ENCODE measurements around the gene RHOT2. TPM values are rescaled to one million over a fixed set of nuclear protein-coding genes. Genes with fewer than 3 reads are reported as not detected.
A peak's percentile ranks its signal among the peaks of the same experiment; 100 is the strongest.

The RHOT2 gene
- total and polyA plus RNA-seq, 9 of the 15 experiments (the other 6 are each of a cell fraction or from before 2014, with no cell fraction given): 5.0 to 373 (median 112) TPM

- peak; percentile 11 for ATAC-seq
- peaks cover 41% of the 10 kb centered on the region for H3K79me2 ChIP-seq (ENCODE audit: control insufficient read depth, insufficient read depth, low read length)
- peak overlapping the region; percentile 98 for H3K4me3 ChIP-seq
- in situ Hi-C loops (cut with MboI) (no loop called here), intact Hi-C loops (cut with micrococcal nuclease) (loop anchor here (5.0 kb wide), 1 partner anchor 285 kb away; the partner anchor contains the start of gene NME4)
- no peaks in the 10 kb centered on the region for H3K9me3 ChIP-seq (replicated peaks; ENCODE audit: control insufficient read depth, insufficient read depth, low read depth, low read length)
- FAIRE-seq: peak; percentile 82
- H3K9ac ChIP-seq (ENCODE audit: insufficient read depth in 1 of 2, low read depth in 2 of 2, low read length in 2 of 2): peak overlapping the region; percentile 83 to 98
- peaks cover 21% of the 10 kb centered on the region for H4K20me1 ChIP-seq (replicated peaks; ENCODE audit: control insufficient read depth, insufficient read depth, low read length)
- 61% methylated on average over 26 of the region's 28 CpGs for WGBS (ENCODE audit: insufficient coverage, low coverage, missing lambda C conversion rate)
- H3K36me3 ChIP-seq (ENCODE audit: control insufficient read depth, insufficient read depth, low read length): peaks cover 55% of the 10 kb centered on the region
- no peak overlapping the region for H2AFZ ChIP-seq (ENCODE audit: low read depth, low read length)
- peaks cover 11% of the 10 kb centered on the region for H3K9me1 ChIP-seq (ENCODE audit: control insufficient read depth, insufficient read depth, low read length)
- no peaks in the 10 kb centered on the region for H3K27me3 ChIP-seq (ENCODE audit: control insufficient read depth in 2 of 2, insufficient read depth in 2 of 2, low read length in 2 of 2)
- BruUV-seq (replicated peaks): no TSS peak
- ChIA-PET POLR2A (interaction anchor here (0.7 to 1.8 kb wide), 11 partner anchors 8 to 636 kb away, joined by 3 to 10 read pairs (median 4); partner anchors contain the start of genes CAPN15, METTL26, WDR24 and WFIKKN1), CTCF (ENCODE audit: low intra/inter-chr PET ratio) (interaction anchor here (0.6 kb wide), 1 partner anchor 13 kb away, joined by 3 read pairs; no protein-coding TSS in a partner anchor)
- H3K27ac ChIP-seq (ENCODE audit: extremely low read depth, low read depth, low read length): peak overlapping the region; percentile 89
- H3K4me2 ChIP-seq (ENCODE audit: insufficient read depth, low read length): peak overlapping the region; percentile 75
- peaks cover 33 to 98% of the 10 kb centered on the region in 2 experiments for H3K4me1 ChIP-seq (replicated peaks in 1 of 2; ENCODE audit: control insufficient read depth in 2 of 2, insufficient read depth in 2 of 2, low read length in 2 of 2)
- peak in 3 of 4 experiments; percentile 29 to 89 (median 62) for DNase-seq (ENCODE audit: extremely low read depth in 1 of 4, low spot score in 3 of 4)
- no peak for TF ChIP-seq HIVEP1 (CRISPR knock-in tag; IDR thresholded peaks at IDR 0.05)
- TF ChIP-seq SUPT5H (IDR thresholded peaks at IDR 0.05): 0 out of 2 replicates have a peak, but pooled peaks have one; percentile 14
- TF ChIP-seq RB1 (IDR thresholded peaks at IDR 0.05; ENCODE audit: low read depth): 0 out of 2 replicates have a peak, but pooled peaks have one; percentile 14
- TF ChIP-seq NEUROD1 (IDR thresholded peaks at IDR 0.05; ENCODE audit: borderline replicate concordance, low read depth, low read length, partially characterized antibody): no peak
- peak in 1 of 2 experiments; percentile 80; a peak in 2 of 4 replicates for TF ChIP-seq HDAC1 (IDR thresholded peaks at IDR 0.05)
- TF ChIP-seq HNRNPH1 (optimal IDR thresholded peaks at IDR 0.05; ENCODE audit: low read depth, low read length): no peak
- peak; percentile 72 for TF ChIP-seq USF1 (CRISPR knock-in tag; IDR thresholded peaks at IDR 0.05)
- TF ChIP-seq CLOCK (CRISPR knock-in tag; IDR thresholded peaks at IDR 0.05; ENCODE audit: borderline replicate concordance): no peak
- no peak for TF ChIP-seq FOSL1 (tag; conservative IDR thresholded peaks at IDR 0.05)
- TF ChIP-seq TAF1 (IDR thresholded peaks at IDR 0.05; ENCODE audit: control insufficient read depth, extremely low read depth, insufficient read depth, low read length, severe bottlenecking): no peak
- no peak for TF ChIP-seq MLLT1 (IDR thresholded peaks at IDR 0.05)
- TF ChIP-seq CREB3L1 (IDR thresholded peaks at IDR 0.05; ENCODE audit: borderline replicate concordance, low read depth): no peak
- TF ChIP-seq ETV5 (CRISPR knock-in tag; IDR thresholded peaks at IDR 0.05; ENCODE audit: low read depth): no peak
- peak; percentile 78 for TF ChIP-seq CXXC5 (CRISPR knock-in tag; IDR thresholded peaks at IDR 0.05)
- TF ChIP-seq LCOR (CRISPR knock-in tag; IDR thresholded peaks at IDR 0.05): no peak
Observed at GRCh38 chr16:681746-682427, 14.0 kb downstream of the RHOT2 start.

Measured in K562 (cell line).